MM.1S (cell line): Measurements from ENCODE around the gene RSBN1L.

Source experiments
- DNase-seq: peaks from one replicate; pipeline ENCODE4 v3.0.0-alpha.2; 2015
- H2AFZ ChIP-seq: fragments of 300-600 bp; sonication (generic); 2 replicates; pipeline ENCODE4 v1.6.0; 2016; ENCODE audit warnings: antibody characterized with exemption, low read length
- H3F3A ChIP-seq: fragments of 300-600 bp; sonication (generic); 2 replicates; pipeline ENCODE4 v1.6.1; 2016; ENCODE audit warnings: mild to moderate bottlenecking, antibody characterized with exemption, low read length, moderate library complexity, mixed read lengths; ENCODE audit not compliant: insufficient read depth
- H3K27ac ChIP-seq: fragments of 300-600 bp; sonication (generic); 2 replicates; pipeline ENCODE4 v1.5.1; 2016; ENCODE audit warnings: mild to moderate bottlenecking, low read length
- H3K27me3 ChIP-seq: fragments of 300-600 bp; sonication (generic); replicated peaks from 2 replicates; pipeline ENCODE4 v1.6.0; 2016; ENCODE audit warnings: low read length; ENCODE audit not compliant: insufficient read depth
- H3K36me3 ChIP-seq: fragments of 300-600 bp; sonication (generic); replicated peaks from 2 replicates; pipeline ENCODE4 v1.6.1; 2016; ENCODE audit warnings: mild to moderate bottlenecking, low read length, mixed read lengths; ENCODE audit not compliant: insufficient read depth
- H3K4me1 ChIP-seq: fragments of 300-600 bp; sonication (generic); 2 replicates; pipeline ENCODE4 v1.6.1; 2016; ENCODE audit warnings: low read length, mixed read lengths
- H3K4me2 ChIP-seq: fragments of 300-600 bp; sonication (generic); 2 replicates; pipeline ENCODE4 v1.6.0; 2016; ENCODE audit warnings: low read depth, low read length
- H3K4me3 ChIP-seq: fragments of 300-600 bp; sonication (generic); 2 replicates; pipeline ENCODE4 v1.5.1; 2016; ENCODE audit warnings: low read length, mixed read lengths
- H3K79me2 ChIP-seq: fragments of 300-600 bp; sonication (generic); 2 replicates; pipeline ENCODE4 v1.6.1; 2016; ENCODE audit warnings: mixed run types, low read length, mixed read lengths
- H3K9ac ChIP-seq: fragments of 300-600 bp; sonication (generic); 2 replicates; pipeline ENCODE4 v1.6.1; 2016; ENCODE audit warnings: low read length, mixed read lengths
- H3K9me2 ChIP-seq: fragments of 300-600 bp; sonication (generic); replicated peaks from 2 replicates; pipeline ENCODE4 v1.6.1; 2016; ENCODE audit warnings: mild to moderate bottlenecking, low read length, mixed read lengths; ENCODE audit not compliant: insufficient read depth
- H3K9me3 ChIP-seq: fragments of 300-600 bp; sonication (generic); replicated peaks from 2 replicates; pipeline ENCODE4 v1.6.1; 2016; ENCODE audit warnings: mild to moderate bottlenecking, low read length, mixed read lengths; ENCODE audit not compliant: insufficient read depth
- H4K20me1 ChIP-seq: fragments of 300-600 bp; sonication (generic); 2 replicates; pipeline ENCODE4 v1.6.1; 2016; ENCODE audit warnings: mild to moderate bottlenecking, low read length, moderate library complexity, mixed read lengths; ENCODE audit not compliant: insufficient read depth
- EZH2 ChIP-seq: fragments of 300-600 bp; sonication (generic); optimal IDR thresholded peaks from 2 replicates; pipeline ENCODE3; 2017; ENCODE audit warnings: low read depth, mild to moderate bottlenecking, antibody characterized with exemption, low read length, mixed read lengths
- EZH2phosphoT487 ChIP-seq: fragments of 300-600 bp; sonication (generic); IDR thresholded peaks from 2 replicates; pipeline ENCODE4 v1.6.1; 2018; ENCODE audit warnings: antibody characterized with exemption, low read length
- TF ChIP-seq, protein P1 (sequence below): fragments of 300-600 bp; sonication (generic); IDR thresholded peaks from 2 replicates; pipeline ENCODE4 v1.5.1; 2016; ENCODE audit warnings: antibody characterized with exemption, low read length, mixed read lengths

The RSBN1L gene

DNA sequence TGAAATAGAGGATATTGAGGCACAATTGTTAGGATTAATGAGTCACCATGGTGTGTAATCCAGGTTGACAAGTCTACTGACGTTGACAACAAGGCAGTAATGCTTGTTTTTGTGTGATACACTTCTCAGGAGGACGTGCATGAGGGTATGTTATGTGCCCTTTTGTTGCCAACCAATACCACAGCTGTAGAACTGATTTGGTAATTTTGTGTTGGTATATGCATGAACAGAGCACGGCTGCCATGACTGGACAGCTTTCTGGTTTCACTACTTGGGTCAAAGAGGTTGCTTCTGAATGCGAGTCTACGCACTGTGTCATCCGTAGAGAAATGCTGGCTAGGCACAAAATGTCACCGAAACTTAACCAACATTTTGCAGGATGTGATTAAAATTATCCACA, 135.2 kb downstream of the RSBN1L start:
- Histone ChIP-seq H3K4me2 (no peak overlapping the region), H3K79me2 (0 out of 2 replicates have a peak, but pooled peaks cover 12% of the 10 kb centered on the region)

DNA sequence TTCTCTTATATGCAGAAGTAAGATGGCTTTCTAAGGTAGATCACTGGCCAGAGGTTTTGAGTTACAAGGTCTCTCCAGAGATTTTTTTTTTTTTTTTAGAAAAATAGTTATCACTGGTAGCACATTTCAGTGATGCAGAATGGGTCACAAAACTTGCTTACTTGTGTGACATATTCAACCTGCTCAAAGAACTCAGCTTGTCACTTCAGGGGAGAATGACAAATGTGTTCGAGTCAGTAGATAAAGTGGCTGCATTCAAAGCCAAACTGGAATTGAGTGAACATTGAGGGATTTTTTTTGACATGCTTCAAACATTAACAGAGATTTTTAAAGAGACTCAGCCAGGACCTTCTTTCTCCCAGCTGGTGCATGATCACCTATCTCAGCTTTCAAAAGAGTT, 135.7 kb downstream of the RSBN1L start:
- H3K9ac ChIP-seq = no peak overlapping the region
- no peak overlapping the region for H2AFZ ChIP-seq
- H3K9me3 ChIP-seq = no peaks in the 10 kb centered on the region
- no peaks in the 10 kb centered on the region for H3K27me3 ChIP-seq
- H3K36me3 ChIP-seq = no peaks in the 10 kb centered on the region
- 0 out of 2 replicates have a peak, but pooled peaks cover 12% of the 10 kb centered on the region for H3K79me2 ChIP-seq
- no peaks in the 10 kb centered on the region for H4K20me1 ChIP-seq
- no peak for DNase-seq
- no peak overlapping the region for H3K4me2 ChIP-seq
- no peak overlapping the region for H3K27ac ChIP-seq
- no peaks in the 10 kb centered on the region for H3K9me2 ChIP-seq
- H3K4me1 ChIP-seq = no peaks in the 10 kb centered on the region
- H3F3A ChIP-seq = no peaks in the 10 kb centered on the region
- TF ChIP-seq, protein P1, sequence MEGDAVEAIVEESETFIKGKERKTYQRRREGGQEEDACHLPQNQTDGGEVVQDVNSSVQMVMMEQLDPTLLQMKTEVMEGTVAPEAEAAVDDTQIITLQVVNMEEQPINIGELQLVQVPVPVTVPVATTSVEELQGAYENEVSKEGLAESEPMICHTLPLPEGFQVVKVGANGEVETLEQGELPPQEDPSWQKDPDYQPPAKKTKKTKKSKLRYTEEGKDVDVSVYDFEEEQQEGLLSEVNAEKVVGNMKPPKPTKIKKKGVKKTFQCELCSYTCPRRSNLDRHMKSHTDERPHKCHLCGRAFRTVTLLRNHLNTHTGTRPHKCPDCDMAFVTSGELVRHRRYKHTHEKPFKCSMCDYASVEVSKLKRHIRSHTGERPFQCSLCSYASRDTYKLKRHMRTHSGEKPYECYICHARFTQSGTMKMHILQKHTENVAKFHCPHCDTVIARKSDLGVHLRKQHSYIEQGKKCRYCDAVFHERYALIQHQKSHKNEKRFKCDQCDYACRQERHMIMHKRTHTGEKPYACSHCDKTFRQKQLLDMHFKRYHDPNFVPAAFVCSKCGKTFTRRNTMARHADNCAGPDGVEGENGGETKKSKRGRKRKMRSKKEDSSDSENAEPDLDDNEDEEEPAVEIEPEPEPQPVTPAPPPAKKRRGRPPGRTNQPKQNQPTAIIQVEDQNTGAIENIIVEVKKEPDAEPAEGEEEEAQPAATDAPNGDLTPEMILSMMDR = no peak
- no peak for TF ChIP-seq EZH2phosphoT487
- TF ChIP-seq EZH2 = no peak
- H3K4me3 ChIP-seq = no peak overlapping the region

More for the DNA sequence above, 135.2 kb downstream of the RSBN1L start:
- Histone ChIP-seq H3K4me1 (no peaks in the 10 kb centered on the region), H3K27ac (no peak overlapping the region), H3K4me3 (no peak overlapping the region), H3K9me2 (no peaks in the 10 kb centered on the region), H4K20me1 (no peaks in the 10 kb centered on the region), H3K36me3 (no peaks in the 10 kb centered on the region), H2AFZ (no peak overlapping the region), H3K9me3 (no peaks in the 10 kb centered on the region), H3F3A (no peaks in the 10 kb centered on the region), H3K9ac (no peak overlapping the region), H3K27me3 (no peaks in the 10 kb centered on the region)
- TF ChIP-seq EZH2phosphoT487 = no peak
- TF ChIP-seq, protein P1 = no peak
- TF ChIP-seq EZH2 = no peak
- no peak for DNase-seq
